ENCODE measurements around the gene ATP8A2.

Gene ATP8A2

GRCh38 chr13:25371875-25372283 lies at the start of gene ATP8A2:
ATP8A2 (plus strand) TSS chr13:25371974; CDS start chr13:25372213, 239 bp downstream.
- TF ChIP-seq ZFX (IDR thresholded peaks at IDR 0.05; ENCODE audit: borderline replicate concordance) = no peak
- TF ChIP-seq, protein P1, sequence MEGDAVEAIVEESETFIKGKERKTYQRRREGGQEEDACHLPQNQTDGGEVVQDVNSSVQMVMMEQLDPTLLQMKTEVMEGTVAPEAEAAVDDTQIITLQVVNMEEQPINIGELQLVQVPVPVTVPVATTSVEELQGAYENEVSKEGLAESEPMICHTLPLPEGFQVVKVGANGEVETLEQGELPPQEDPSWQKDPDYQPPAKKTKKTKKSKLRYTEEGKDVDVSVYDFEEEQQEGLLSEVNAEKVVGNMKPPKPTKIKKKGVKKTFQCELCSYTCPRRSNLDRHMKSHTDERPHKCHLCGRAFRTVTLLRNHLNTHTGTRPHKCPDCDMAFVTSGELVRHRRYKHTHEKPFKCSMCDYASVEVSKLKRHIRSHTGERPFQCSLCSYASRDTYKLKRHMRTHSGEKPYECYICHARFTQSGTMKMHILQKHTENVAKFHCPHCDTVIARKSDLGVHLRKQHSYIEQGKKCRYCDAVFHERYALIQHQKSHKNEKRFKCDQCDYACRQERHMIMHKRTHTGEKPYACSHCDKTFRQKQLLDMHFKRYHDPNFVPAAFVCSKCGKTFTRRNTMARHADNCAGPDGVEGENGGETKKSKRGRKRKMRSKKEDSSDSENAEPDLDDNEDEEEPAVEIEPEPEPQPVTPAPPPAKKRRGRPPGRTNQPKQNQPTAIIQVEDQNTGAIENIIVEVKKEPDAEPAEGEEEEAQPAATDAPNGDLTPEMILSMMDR (IDR thresholded peaks at IDR 0.05) = peak; percentile 7; the same call in 1 of the 2 replicates
- no peak within 1 kb of the TSS for H3K27ac ChIP-seq

GRCh38 chr13:25324100-25324499 lies 47.7 kb upstream of the ATP8A2 start:
- no peak for TF ChIP-seq ZFX (IDR thresholded peaks at IDR 0.05; ENCODE audit: borderline replicate concordance)
- TF ChIP-seq, protein P1 (IDR thresholded peaks at IDR 0.05) = no peak
- no peak overlapping the region for H3K27ac ChIP-seq

DNA sequence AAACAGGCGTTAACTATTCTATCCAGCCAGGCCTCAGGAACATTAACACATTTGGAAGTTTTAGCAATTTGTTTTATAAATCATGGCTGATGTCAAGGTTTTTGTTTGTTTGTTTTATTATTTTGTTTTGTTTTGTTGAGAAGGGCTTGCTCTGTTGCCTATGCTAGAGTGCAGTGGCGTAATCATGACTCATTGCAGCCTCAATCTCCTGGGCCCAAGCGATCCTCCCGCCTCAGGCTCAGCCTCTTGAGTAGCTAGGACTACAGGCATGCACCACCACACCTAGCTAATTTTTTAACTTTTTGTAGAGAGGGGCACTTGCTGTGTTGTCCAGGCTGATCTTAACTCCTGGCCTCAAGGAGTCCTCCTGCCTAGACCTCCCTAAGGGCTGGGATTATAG lies 42.1 kb upstream of the ATP8A2 start:
- TF ChIP-seq, protein P1 (IDR thresholded peaks at IDR 0.05) = no peak
- no peak for TF ChIP-seq ZFX (IDR thresholded peaks at IDR 0.05; ENCODE audit: borderline replicate concordance)
- no peak overlapping the region for H3K27ac ChIP-seq

GRCh38 chr13:25330541-25330940 lies 41.2 kb upstream of the ATP8A2 start:
- TF ChIP-seq ZFX (IDR thresholded peaks at IDR 0.05; ENCODE audit: borderline replicate concordance) = no peak
- TF ChIP-seq, protein P1 (IDR thresholded peaks at IDR 0.05) = no peak
- no peak overlapping the region for H3K27ac ChIP-seq

GRCh38 chr13:25335856-25336255 lies 35.9 kb upstream of the ATP8A2 start:
- TF ChIP-seq, protein P1 (IDR thresholded peaks at IDR 0.05) = no peak
- no peak for TF ChIP-seq ZFX (IDR thresholded peaks at IDR 0.05; ENCODE audit: borderline replicate concordance)
- H3K27ac ChIP-seq = no peak overlapping the region

- TF ChIP-seq ZFX (IDR thresholded peaks at IDR 0.05; ENCODE audit: borderline replicate concordance) = no peak
- TF ChIP-seq, protein P1 (IDR thresholded peaks at IDR 0.05) = no peak
- no peak overlapping the region for H3K27ac ChIP-seq
Observed at GRCh38 chr13:25345576-25345975, 26.2 kb upstream of the ATP8A2 start.

- H3K27ac ChIP-seq = no peak overlapping the region
- TF ChIP-seq, protein P1 (IDR thresholded peaks at IDR 0.05) = no peak
- no peak for TF ChIP-seq ZFX (IDR thresholded peaks at IDR 0.05; ENCODE audit: borderline replicate concordance)
Observed at GRCh38 chr13:25347151-25347550, 24.6 kb upstream of the ATP8A2 start.

All from 22Rv1 (cell line).